B cell (primary cell): ENCODE measurements around the gene BPIFB2. TPM values are rescaled to one million over a fixed set of nuclear protein-coding genes. Genes with fewer than 3 reads are reported as not detected.

Experiments used
- ATAC-seq: fragments of 200-7000 bp; cut with Tn5 transposase; one replicate; pipeline ENCODE4 v1.10.0; 2021; ENCODE audit warnings: low read depth, mild to moderate bottlenecking, moderate number of reproducible peaks, moderate library complexity
- CTCF ChIA-PET: fragments of 350-600 bp; sonication (Branson Sonifier 250); formaldehyde crosslinking; loops from one replicate; lab custom pipeline; 2021; ENCODE audit warnings: antibody characterized with exemption, inconsistent platforms; lab: Charles Lee
- POLR2A ChIA-PET: fragments of 350-600 bp; sonication (Branson Sonifier 250); formaldehyde crosslinking; loops from one replicate; lab custom pipeline; 2021; ENCODE audit warnings: antibody characterized with exemption; lab: Charles Lee
- DNase-seq: peaks from one replicate; pipeline ENCODE4 v3.0.0; 2013
- H2AFZ ChIP-seq: 2 replicates; pipeline ENCODE4 v1.6.1; 2012; ENCODE audit warnings: mild to moderate bottlenecking, low read depth, low read length; ENCODE audit not compliant: insufficient read depth, poor library complexity, severe bottlenecking
- H3K27ac ChIP-seq, 2 donors: 1 replicate in 1 of 2; 2 replicates in 1 of 2; pipeline ENCODE4 v1.5.1; 2012 to 2013; ENCODE audit warnings: low read length in 2 of 2, mild to moderate bottlenecking in 2 of 2, moderate library complexity in 1 of 2
- H3K27me3 ChIP-seq, 4 experiments: fragments of 200-600 bp in 1 of 4; sonication (generic) in 1 of 4; replicated peaks in 1 of 4; 1 replicate in 2 of 4; 2 replicates in 2 of 4; pipeline versions ENCODE4 v1.6.1 to v1.7.0; 2013 to 2016; ENCODE audit warnings: low read length in 3 of 4, mild to moderate bottlenecking in 2 of 4, mixed read lengths in 1 of 4, moderate library complexity in 1 of 4; ENCODE audit not compliant: insufficient read depth in 4 of 4, control insufficient read depth in 3 of 4; ENCODE audit errors: control extremely low read depth in 1 of 4
- H3K36me3 ChIP-seq, 2 experiments: replicated peaks in 1 of 2; 1 replicate in 1 of 2; 2 replicates in 1 of 2; pipeline versions ENCODE4 v1.6.1 to v1.7.1; 2013; ENCODE audit warnings: low read length in 1 of 2; ENCODE audit not compliant: insufficient read depth in 2 of 2, control insufficient read depth in 1 of 2; ENCODE audit errors: control extremely low read depth in 1 of 2, extremely low read depth in 1 of 2
- H3K4me1 ChIP-seq, 2 donors: fragments of 200-600 bp in 1 of 2; sonication (generic) in 1 of 2; 1 replicate in 1 of 2; 2 replicates in 1 of 2; pipeline versions ENCODE4 v1.5.1 to v1.6.1; 2013 to 2017; ENCODE audit warnings: low read length in 2 of 2; ENCODE audit not compliant: control insufficient read depth in 2 of 2, insufficient read depth in 2 of 2
- H3K4me2 ChIP-seq: replicated peaks from 2 replicates; pipeline ENCODE3; 2012; ENCODE audit warnings: mild to moderate bottlenecking, low read depth, low read length; ENCODE audit not compliant: poor library complexity, severe bottlenecking
- H3K4me3 ChIP-seq, 5 experiments: fragments of 200-600 bp in 1 of 5; sonication (generic) in 1 of 5; 1 replicate in 3 of 5; 2 replicates in 2 of 5; pipeline versions ENCODE4 v1.5.1 to v1.7.0; 2011 to 2016; ENCODE audit warnings: low read length in 4 of 5, mild to moderate bottlenecking in 4 of 5, low read depth in 2 of 5, control low read depth in 1 of 5, moderate library complexity in 1 of 5; ENCODE audit not compliant: insufficient read depth in 1 of 5; ENCODE audit errors: control extremely low read depth in 1 of 5, extremely low read depth in 1 of 5
- H3K79me2 ChIP-seq: fragments of 200-600 bp; sonication (generic); one replicate; pipeline ENCODE4 v1.6.0; 2016; ENCODE audit warnings: low read length; ENCODE audit not compliant: control insufficient read depth, insufficient read depth
- H3K9ac ChIP-seq: fragments of 200-600 bp; sonication (generic); 2 replicates; pipeline ENCODE4 v1.6.1; 2017; ENCODE audit warnings: mild to moderate bottlenecking, low read length, moderate library complexity
- H3K9me3 ChIP-seq, 3 donors: one replicate each; pipeline versions ENCODE4 v1.6.1 to v1.7.1; 2013; ENCODE audit warnings: low read length in 2 of 3; ENCODE audit not compliant: control insufficient read depth in 2 of 3, insufficient read depth in 1 of 3; ENCODE audit errors: control extremely low read depth in 1 of 3
- H4K20me1 ChIP-seq: 2 replicates; pipeline ENCODE4 v1.6.0; 2012; ENCODE audit warnings: mild to moderate bottlenecking, low read length; ENCODE audit not compliant: insufficient read depth, control insufficient read depth, poor library complexity, severe bottlenecking
- H3K27ac Mint-ChIP-seq: one replicate; pipeline ENCODE4 v1.8.0; 2021; ENCODE audit warnings: mixed read lengths
- H3K27me3 Mint-ChIP-seq: one replicate; pipeline ENCODE4 v1.8.0; 2021; ENCODE audit warnings: mixed read lengths
- H3K4me1 Mint-ChIP-seq: one replicate; pipeline ENCODE4 v1.8.0; 2021; ENCODE audit warnings: mixed read lengths
- H3K4me3 Mint-ChIP-seq: one replicate; pipeline ENCODE4 v1.8.0; 2021; ENCODE audit warnings: mixed read lengths
- H3K9me3 Mint-ChIP-seq: one replicate; pipeline ENCODE4 v1.8.0; 2022; ENCODE audit warnings: mixed read lengths; ENCODE audit not compliant: insufficient read depth
- EZH2 ChIP-seq: IDR thresholded peaks from 2 replicates; pipeline ENCODE4 v1.6.1; 2012; ENCODE audit warnings: borderline replicate concordance, low read depth, mild to moderate bottlenecking, moderate library complexity, low read length; ENCODE audit not compliant: insufficient read depth, poor library complexity, severe bottlenecking
- WGBS: methylation state at CpG from one replicate; pipeline ENCODE4 v1.1.5; 2013; ENCODE audit warnings: missing lambda C conversion rate; ENCODE audit not compliant: insufficient coverage; 5-methylcytosine and 5-hydroxymethylcytosine counted together
- intact Hi-C: fragments of 100-400 bp; cut with micrococcal nuclease; formaldehyde crosslinking; loops from one replicate; pipeline ENCODE4 v1.10.0; 2022
- polyA plus RNA-seq: library from polyadenylated mRNA; depleted of rRNA; stranded (reverse); fragments of >200 nt; gene quantifications from 2 replicates; pipeline ENCODE4 v1.2.3, GENCODE V29; 2012
- total RNA-seq, 2 donors: library from RNA; stranded (reverse); fragments of 120-200 nt in 1 of 2; gene quantifications; 1 replicate in 1 of 2; 2 replicates in 1 of 2; pipeline versions ENCODE4 v1.2.3 to v1.2.4, GENCODE V29; 2013 to 2022
- TF ChIP-seq, protein P1 (sequence below): fragments of 200-600 bp; IDR thresholded peaks from one replicate; pipeline ENCODE4 v1.8.0; 2022; ENCODE audit warnings: antibody characterized with exemption, mild to moderate bottlenecking

The BPIFB2 gene
- total and polyA plus RNA-seq, 2 donors (not counting 1 experiment from before 2014, with no cell fraction given), result not detected

DNA sequence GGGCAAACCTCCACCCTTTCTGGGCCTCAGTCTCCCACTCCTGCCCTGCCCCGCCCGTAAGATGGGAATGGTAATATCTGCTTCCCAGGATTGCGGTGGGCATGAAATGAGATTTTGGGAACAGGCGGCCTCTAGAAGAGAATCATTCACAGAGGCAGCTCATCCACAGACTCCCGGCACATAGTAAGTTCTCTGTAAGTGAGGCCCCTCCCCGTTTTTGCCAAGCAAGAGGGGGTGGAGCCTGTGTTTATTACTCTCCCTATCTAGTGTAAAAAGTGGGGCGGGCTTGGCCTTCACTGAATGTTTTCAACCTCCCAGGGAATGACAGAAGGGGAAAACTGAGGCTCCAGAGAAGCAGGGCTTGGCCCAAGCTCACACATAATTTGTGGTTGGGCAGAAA lies 23.3 kb upstream of the BPIFB2 start:
- no peaks in the 10 kb centered on the region for H3K36me3 ChIP-seq
- H3K4me3 ChIP-seq, result no peak overlapping the region
- no peak overlapping the region for H3K27ac ChIP-seq
- intact Hi-C loops, result no loop called here
- no peaks in the 10 kb centered on the region for H3K27me3 ChIP-seq
- DNase-seq (no peak), ATAC-seq (no peak)
- POLR2A ChIA-PET, result no interaction called here
- no peak for TF ChIP-seq EZH2
- TF ChIP-seq, protein P1, sequence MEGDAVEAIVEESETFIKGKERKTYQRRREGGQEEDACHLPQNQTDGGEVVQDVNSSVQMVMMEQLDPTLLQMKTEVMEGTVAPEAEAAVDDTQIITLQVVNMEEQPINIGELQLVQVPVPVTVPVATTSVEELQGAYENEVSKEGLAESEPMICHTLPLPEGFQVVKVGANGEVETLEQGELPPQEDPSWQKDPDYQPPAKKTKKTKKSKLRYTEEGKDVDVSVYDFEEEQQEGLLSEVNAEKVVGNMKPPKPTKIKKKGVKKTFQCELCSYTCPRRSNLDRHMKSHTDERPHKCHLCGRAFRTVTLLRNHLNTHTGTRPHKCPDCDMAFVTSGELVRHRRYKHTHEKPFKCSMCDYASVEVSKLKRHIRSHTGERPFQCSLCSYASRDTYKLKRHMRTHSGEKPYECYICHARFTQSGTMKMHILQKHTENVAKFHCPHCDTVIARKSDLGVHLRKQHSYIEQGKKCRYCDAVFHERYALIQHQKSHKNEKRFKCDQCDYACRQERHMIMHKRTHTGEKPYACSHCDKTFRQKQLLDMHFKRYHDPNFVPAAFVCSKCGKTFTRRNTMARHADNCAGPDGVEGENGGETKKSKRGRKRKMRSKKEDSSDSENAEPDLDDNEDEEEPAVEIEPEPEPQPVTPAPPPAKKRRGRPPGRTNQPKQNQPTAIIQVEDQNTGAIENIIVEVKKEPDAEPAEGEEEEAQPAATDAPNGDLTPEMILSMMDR, result no peak
- Mint-ChIP-seq H3K27me3 (no peaks in the 10 kb centered on the region), H3K27ac (no peak overlapping the region), H3K9me3 (no peaks in the 10 kb centered on the region), H3K4me1 (no peaks in the 10 kb centered on the region), H3K4me3 (no peak overlapping the region)
- H3K79me2 ChIP-seq, result no peaks in the 10 kb centered on the region
- CTCF ChIA-PET, result no interaction called here
- H3K4me1 ChIP-seq, result no peaks in the 10 kb centered on the region
- 84% methylated on average over 6 of the region's 7 CpGs for WGBS
- no peak overlapping the region for H3K9ac ChIP-seq
- H3K4me2 ChIP-seq, result no peak overlapping the region
- no peaks in the 10 kb centered on the region for H4K20me1 ChIP-seq
- no peak overlapping the region for H2AFZ ChIP-seq
- H3K9me3 ChIP-seq, result peaks cover 0 to 5% (median 0%) of the 10 kb centered on the region in 3 donors

DNA sequence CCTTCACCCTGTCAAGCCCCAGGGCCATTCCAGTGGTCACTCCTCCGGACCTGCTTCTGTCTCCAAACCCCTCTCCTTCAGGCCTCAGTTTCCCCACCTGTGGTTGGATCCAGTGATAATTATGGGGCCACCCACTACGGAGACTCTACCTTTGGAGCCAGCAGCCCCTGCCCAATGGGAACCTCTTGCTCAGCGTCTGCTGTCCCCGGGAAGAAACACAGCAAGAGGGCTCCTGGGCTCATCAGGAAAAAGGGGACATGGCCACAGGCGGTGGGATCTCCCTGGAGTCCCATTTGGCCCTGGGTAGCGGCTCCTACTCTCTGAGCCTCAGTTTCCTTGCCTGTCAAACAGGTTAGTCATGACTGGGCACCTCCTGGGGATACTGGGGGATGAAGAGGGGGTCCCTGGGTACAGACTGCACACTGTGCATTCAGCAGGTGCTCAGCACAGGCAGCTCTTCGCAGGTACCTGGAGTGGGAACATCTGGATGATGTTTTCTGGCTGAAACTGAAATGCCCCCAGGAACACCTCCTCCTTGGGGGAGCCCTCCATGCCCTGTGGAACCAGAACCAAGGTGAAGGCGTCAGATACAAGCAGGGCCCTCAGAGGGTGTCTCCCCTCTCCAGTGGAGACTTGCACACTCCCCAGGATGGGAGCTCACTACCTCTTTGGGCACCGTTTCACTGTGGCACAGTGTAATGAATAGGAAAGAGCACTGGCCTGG lies 22.7 kb upstream of the BPIFB2 start:
- POLR2A ChIA-PET, result no interaction called here
- 94% methylated on average over 8 of the region's 9 CpGs for WGBS
- CTCF ChIA-PET, result no interaction called here

More for the DNA sequence above, 22.7 kb upstream of the BPIFB2 start:
- Histone ChIP-seq H3K9me3 (no peaks in the 10 kb centered on the region), H4K20me1 (no peaks in the 10 kb centered on the region), H3K9ac (no peak overlapping the region), H3K79me2 (no peaks in the 10 kb centered on the region), H3K27me3 (no peaks in the 10 kb centered on the region), H3K36me3 (no peaks in the 10 kb centered on the region), H3K4me2 (no peak overlapping the region), H3K4me3 (no peak overlapping the region), H2AFZ (no peak overlapping the region), H3K4me1 (no peaks in the 10 kb centered on the region), H3K27ac (no peak overlapping the region)
- Mint-ChIP-seq H3K4me1 (no peaks in the 10 kb centered on the region), H3K4me3 (no peak overlapping the region), H3K27ac (no peak overlapping the region), H3K27me3 (no peaks in the 10 kb centered on the region), H3K9me3 (no peaks in the 10 kb centered on the region)
- intact Hi-C loops, result no loop called here
- TF ChIP-seq, protein P1, result no peak
- TF ChIP-seq EZH2, result no peak
- ATAC-seq (no peak), DNase-seq (no peak)
